Esophagus squamous epithelium (tissue), 4 donors: ENCODE results near the gene FRMD4A.

Experiments used
- CTCF ChIP-seq, 6 experiments: fragments of 450-650 bp in 4 of 6; fragments of 200-600 bp in 2 of 6; sonication (generic) in 2 of 6; IDR thresholded peaks; one replicate each; pipeline ENCODE4 v1.5.1; 2016 to 2019; ENCODE audit warnings: antibody characterized with exemption in 6 of 6, mild to moderate bottlenecking in 4 of 6, moderate library complexity in 4 of 6
- POLR2A ChIP-seq, 4 donors: fragments of 450-650 bp; IDR thresholded peaks; one replicate each; pipeline ENCODE4 v1.6.1; 2017; ENCODE audit warnings: antibody characterized with exemption in 4 of 4, mild to moderate bottlenecking in 4 of 4, moderate library complexity in 3 of 4

- TF ChIP-seq POLR2A (IDR thresholded peaks at IDR 0.05) (no peak), CTCF (IDR thresholded peaks at IDR 0.05) (no peak)
Measured at GRCh38 chr10:14010101-14010558, 320.6 kb downstream of the FRMD4A start.
